OCI-LY3 (cell line): ENCODE data around the gene R3HCC1L.

Experiments used
- EZH2phosphoT487 ChIP-seq: fragments of 200-600 bp; shearing (Covaris generic); IDR thresholded peaks from 2 replicates; pipeline ENCODE4 v1.6.1; 2018; ENCODE audit warnings: antibody characterized with exemption, mixed run types, low read depth
- TF ChIP-seq, protein P1 (sequence below): fragments of 200-600, 300-600 bp; sonication (generic); IDR thresholded peaks from 2 replicates; pipeline ENCODE4 v1.5.1; 2014; ENCODE audit warnings: antibody characterized with exemption, low read length, low read depth

DNA sequence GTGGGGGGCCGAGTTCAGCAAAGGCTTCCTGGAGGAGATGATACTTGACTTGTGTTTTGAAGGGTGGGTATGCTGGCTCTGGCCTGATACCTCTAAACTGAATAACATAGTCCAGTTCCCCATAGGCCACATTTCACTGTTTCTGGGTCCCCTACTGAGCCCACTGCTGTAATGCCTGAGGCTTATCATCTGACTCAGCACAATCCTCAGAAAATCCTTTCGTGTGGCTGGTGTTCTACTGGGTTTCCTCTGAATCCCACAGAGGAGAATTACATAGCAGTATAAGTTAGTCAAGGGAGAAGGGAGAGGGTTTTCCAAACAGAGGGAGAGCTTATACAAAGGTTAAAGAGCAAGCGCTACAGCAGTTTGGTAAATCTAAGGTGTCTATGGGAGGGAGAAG lies 2.8 kb upstream of the R3HCC1L start:
- TF ChIP-seq, protein P1, sequence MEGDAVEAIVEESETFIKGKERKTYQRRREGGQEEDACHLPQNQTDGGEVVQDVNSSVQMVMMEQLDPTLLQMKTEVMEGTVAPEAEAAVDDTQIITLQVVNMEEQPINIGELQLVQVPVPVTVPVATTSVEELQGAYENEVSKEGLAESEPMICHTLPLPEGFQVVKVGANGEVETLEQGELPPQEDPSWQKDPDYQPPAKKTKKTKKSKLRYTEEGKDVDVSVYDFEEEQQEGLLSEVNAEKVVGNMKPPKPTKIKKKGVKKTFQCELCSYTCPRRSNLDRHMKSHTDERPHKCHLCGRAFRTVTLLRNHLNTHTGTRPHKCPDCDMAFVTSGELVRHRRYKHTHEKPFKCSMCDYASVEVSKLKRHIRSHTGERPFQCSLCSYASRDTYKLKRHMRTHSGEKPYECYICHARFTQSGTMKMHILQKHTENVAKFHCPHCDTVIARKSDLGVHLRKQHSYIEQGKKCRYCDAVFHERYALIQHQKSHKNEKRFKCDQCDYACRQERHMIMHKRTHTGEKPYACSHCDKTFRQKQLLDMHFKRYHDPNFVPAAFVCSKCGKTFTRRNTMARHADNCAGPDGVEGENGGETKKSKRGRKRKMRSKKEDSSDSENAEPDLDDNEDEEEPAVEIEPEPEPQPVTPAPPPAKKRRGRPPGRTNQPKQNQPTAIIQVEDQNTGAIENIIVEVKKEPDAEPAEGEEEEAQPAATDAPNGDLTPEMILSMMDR, result no peak
- TF ChIP-seq EZH2phosphoT487, result no peak
